CD4-positive, CD25-positive, alpha-beta regulatory T cell (primary cell): ENCODE measurements around the gene MAST3. TPM values are rescaled to one million over a fixed set of nuclear protein-coding genes. Genes with fewer than 3 reads are reported as not detected.
"Not testable (repeated sequence)": the region's sequence is repeated elsewhere in the genome, so short reads cannot be mapped to it uniquely, and the experiment has no call there.

Source experiments
- ATAC-seq, 2 donors: fragments of 150-1000 bp; cut with Tn5 transposase; one replicate each; pipeline ENCODE4 v1.10.0; 2021; ENCODE audit warnings: low read depth in 2 of 2, moderate number of reproducible peaks in 2 of 2, moderate library complexity in 1 of 2
- DNase-seq, 3 donors: peaks; one replicate each; pipeline versions ENCODE4 v3.0.0 to v3.0.0-alpha.2; 2012 to 2022; ENCODE audit warnings: mixed read lengths in 1 of 3
- H3K27ac ChIP-seq: one replicate; pipeline ENCODE4 v1.7.0; 2013; ENCODE audit warnings: mild to moderate bottlenecking, low read length; ENCODE audit not compliant: insufficient read depth, poor library complexity, severe bottlenecking
- H3K27me3 ChIP-seq: one replicate; pipeline ENCODE4 v1.7.0; 2013; ENCODE audit warnings: low read length; ENCODE audit not compliant: control insufficient read depth, insufficient read depth
- H3K36me3 ChIP-seq: one replicate; pipeline ENCODE4 v1.7.0; 2013; ENCODE audit warnings: mild to moderate bottlenecking, low read length, moderate library complexity; ENCODE audit not compliant: control insufficient read depth, insufficient read depth
- H3K4me1 ChIP-seq: 2 replicates; pipeline ENCODE4 v1.7.0; 2013; ENCODE audit warnings: mild to moderate bottlenecking, low read length; ENCODE audit not compliant: insufficient read depth, control insufficient read depth, poor library complexity, severe bottlenecking
- H3K4me3 ChIP-seq: one replicate; pipeline ENCODE4 v1.7.0; 2013; ENCODE audit warnings: low read depth, mild to moderate bottlenecking, low read length, moderate library complexity
- H3K9me3 ChIP-seq, 2 experiments: 1 replicate in 1 of 2; 2 replicates in 1 of 2; pipeline ENCODE4 v1.7.0; 2013; ENCODE audit warnings: low read length in 2 of 2, mild to moderate bottlenecking in 1 of 2, moderate library complexity in 1 of 2; ENCODE audit not compliant: control insufficient read depth in 2 of 2
- H3K27ac Mint-ChIP-seq, 3 donors: one replicate each; pipeline ENCODE4 v1.8.0; 2020 to 2022; ENCODE audit warnings: mild to moderate bottlenecking in 3 of 3, mixed read lengths in 3 of 3, moderate library complexity in 2 of 3
- H3K27me3 Mint-ChIP-seq: one replicate; pipeline ENCODE4 v1.8.0; 2022; ENCODE audit warnings: mild to moderate bottlenecking, mixed read lengths
- H3K36me3 Mint-ChIP-seq: one replicate; pipeline ENCODE4 v1.8.0; 2020; ENCODE audit warnings: mixed read lengths
- H3K4me1 Mint-ChIP-seq, 4 donors: one replicate each; pipeline ENCODE4 v1.8.0; 2020 to 2022; ENCODE audit warnings: mixed read lengths in 4 of 4, mild to moderate bottlenecking in 1 of 4
- H3K4me3 Mint-ChIP-seq, 4 donors: one replicate each; pipeline ENCODE4 v1.8.0; 2020 to 2022; ENCODE audit warnings: mild to moderate bottlenecking in 4 of 4, mixed read lengths in 4 of 4, moderate library complexity in 3 of 4
- H3K9me3 Mint-ChIP-seq, 7 donors: one replicate each; pipeline ENCODE4 v1.8.0; 2020 to 2022; ENCODE audit warnings: mixed read lengths in 7 of 7, mild to moderate bottlenecking in 3 of 7, moderate library complexity in 2 of 7
- polyA plus RNA-seq, 4 donors: library from polyadenylated mRNA; unstranded; fragments of 300-500 nt; fragmentation: Illumina TruSeq; gene quantifications; one replicate each; pipeline ENCODE4 v1.2.3, GENCODE V29; 2021
- total RNA-seq: library from RNA; stranded (reverse); gene quantifications from one replicate; pipeline ENCODE4 v1.2.3, GENCODE V29; 2022

The MAST3 gene
- total and polyA plus RNA-seq, 5 donors from 2014 or later: 8.1 to 45.9 (median 8.7) TPM

DNA sequence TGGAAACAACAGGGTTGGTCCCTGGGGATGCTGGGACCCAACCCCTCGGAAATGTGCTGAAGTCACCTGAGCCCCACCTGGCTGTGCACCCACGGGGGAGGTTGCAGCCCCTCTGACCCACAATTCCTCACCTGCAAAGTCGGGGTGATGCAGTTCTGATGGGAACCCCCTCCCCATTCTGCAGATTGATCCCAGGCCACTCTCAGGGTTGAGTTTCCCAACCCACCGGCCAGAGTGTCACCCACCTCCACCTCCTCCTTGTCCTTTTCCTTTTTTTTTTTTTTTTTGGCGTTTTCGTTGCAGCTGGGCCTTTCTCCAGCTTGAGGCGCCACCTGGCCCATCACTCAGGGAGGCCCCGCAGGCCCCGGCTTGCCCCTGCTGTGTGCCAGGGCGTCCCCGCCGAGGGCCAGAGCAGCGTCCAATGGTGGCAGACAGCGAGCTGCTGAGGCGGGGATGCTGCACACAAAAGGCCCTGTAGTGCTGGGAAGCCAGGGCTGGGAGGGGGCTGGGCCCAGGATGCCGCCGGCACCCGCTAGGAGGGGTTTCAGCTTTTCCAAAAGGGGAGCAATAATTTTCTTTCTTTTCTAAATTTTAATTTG is 60.0 kb downstream of the MAST3 start:
- no peaks in the 10 kb centered on the region for H3K27me3 ChIP-seq
- Mint-ChIP-seq H3K9me3 (peaks cover 0 to 3% (median 0%) of the 10 kb centered on the region in 7 donors), H3K36me3 (peaks cover 3% of the 10 kb centered on the region), H3K27me3 (peaks cover 4% of the 10 kb centered on the region), H3K27ac (no peak overlapping the region), H3K4me1 (peaks cover 0 to 25% (median 8%) of the 10 kb centered on the region in 4 donors), H3K4me3 (no peak overlapping the region)
- H3K27ac ChIP-seq: no peak overlapping the region
- no peak overlapping the region for H3K4me3 ChIP-seq
- peaks cover 23% of the 10 kb centered on the region for H3K4me1 ChIP-seq
- no peak for DNase-seq
- H3K36me3 ChIP-seq: no peaks in the 10 kb centered on the region
- no peak for ATAC-seq
- H3K9me3 ChIP-seq: no peaks in the 10 kb centered on the region

DNA sequence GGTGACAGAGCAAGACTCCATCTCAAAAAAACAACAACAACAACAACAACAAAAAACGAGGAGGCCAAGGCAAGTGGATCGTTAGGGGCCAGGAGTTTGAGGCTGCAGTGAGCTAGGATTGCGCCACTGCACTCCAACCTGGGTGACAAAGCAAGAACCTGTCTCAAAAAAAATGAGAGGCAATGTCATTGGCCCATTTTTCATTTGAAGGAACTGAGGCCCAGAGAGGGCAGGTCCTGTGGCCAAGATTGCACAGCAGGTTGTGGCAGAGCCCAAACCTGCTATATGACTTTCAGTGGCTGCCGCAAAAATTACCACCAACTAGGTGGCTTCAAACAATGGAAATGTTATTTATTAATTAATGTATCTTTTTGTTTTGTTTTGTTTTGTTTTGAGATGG is 60.9 kb downstream of the MAST3 start:
- no peak overlapping the region for H3K27ac ChIP-seq
- H3K36me3 Mint-ChIP-seq: peaks cover 3% of the 10 kb centered on the region
- H3K36me3 ChIP-seq: peaks cover 8% of the 10 kb centered on the region
- no peaks in the 10 kb centered on the region for H3K9me3 ChIP-seq
- no peak overlapping the region for H3K27ac Mint-ChIP-seq
- H3K27me3 ChIP-seq: no peaks in the 10 kb centered on the region
- no peak overlapping the region for H3K4me3 ChIP-seq
- H3K27me3 Mint-ChIP-seq: no peaks in the 10 kb centered on the region
- DNase-seq: no peak
- peaks cover 19% of the 10 kb centered on the region for H3K4me1 ChIP-seq
- H3K9me3 Mint-ChIP-seq: peaks cover 0 to 3% (median 0%) of the 10 kb centered on the region in 7 donors
- ATAC-seq: no peak
- H3K4me3 Mint-ChIP-seq: peak overlapping the region in 1 of 4 donors; percentile 61
- peaks cover 0 to 23% (median 7%) of the 10 kb centered on the region in 4 donors for H3K4me1 Mint-ChIP-seq

DNA sequence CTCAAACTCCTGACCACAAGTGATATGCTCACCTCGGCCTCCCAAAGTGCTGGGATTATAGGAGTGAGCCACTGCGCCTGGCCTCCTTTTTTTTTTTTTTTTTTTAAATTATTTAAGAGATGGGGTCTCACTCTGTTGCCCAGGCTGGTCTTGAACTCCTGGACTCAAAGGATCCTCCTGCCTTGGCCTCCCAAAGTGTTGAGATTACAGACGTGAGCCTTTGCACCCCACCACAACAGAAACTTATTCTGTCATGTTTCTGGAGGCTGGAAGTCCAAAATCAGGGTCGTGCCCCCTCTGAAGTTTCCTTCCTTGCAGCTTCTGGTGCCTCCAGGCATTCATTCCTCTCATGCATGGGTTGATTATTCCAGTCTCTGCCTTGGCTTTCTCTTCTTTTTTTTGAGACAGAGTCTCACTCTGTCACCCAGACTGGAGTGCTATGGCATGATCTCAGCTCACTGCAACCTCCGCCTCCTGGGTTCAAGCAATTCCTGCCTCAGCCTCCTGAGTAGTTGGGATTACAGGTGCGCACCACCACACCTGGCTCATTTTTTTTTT is 61.6 kb downstream of the MAST3 start:
- H3K9me3 ChIP-seq, H3K27me3 Mint-ChIP-seq, DNase-seq, H3K27ac ChIP-seq, H3K4me3 ChIP-seq, H3K27me3 ChIP-seq, H3K36me3 Mint-ChIP-seq, H3K36me3 ChIP-seq, H3K9me3 Mint-ChIP-seq, ATAC-seq: not testable (repeated sequence)
- Mint-ChIP-seq H3K27ac (peak overlapping the region in 1 of 3 donors; percentile 5), H3K4me3 (peak overlapping the region in 1 of 4 donors; percentile 61), H3K4me1 (peaks cover 0 to 18% (median 4%) of the 10 kb centered on the region in 4 donors)
- H3K4me1 ChIP-seq: peaks cover 13% of the 10 kb centered on the region

DNA sequence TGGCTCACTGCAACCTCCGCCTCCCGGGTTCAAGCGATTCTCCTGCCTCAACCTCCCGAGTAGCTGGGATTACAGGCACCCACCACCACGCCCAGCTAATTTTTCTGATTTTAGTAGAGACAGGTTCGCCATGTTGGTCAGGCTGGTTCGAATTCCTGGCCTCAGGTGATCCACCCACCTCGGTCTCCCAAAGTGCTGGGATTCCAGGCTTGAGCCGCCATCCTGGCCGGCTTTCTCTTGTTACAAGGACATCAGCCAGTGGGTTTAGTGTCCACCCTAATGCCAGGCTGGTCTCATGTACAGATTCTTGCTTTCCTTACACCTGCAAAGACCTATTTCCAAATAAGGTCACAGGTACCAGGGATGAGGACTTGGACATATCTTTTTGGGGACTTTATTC is 62.2 kb downstream of the MAST3 start:
- Mint-ChIP-seq H3K27ac (peak overlapping the region in 2 of 3 donors; percentile 51 to 82), H3K4me3 (peak overlapping the region in 2 of 4 donors; percentile 15 to 82), H3K9me3 (peaks cover 0 to 3% (median 0%) of the 10 kb centered on the region in 7 donors), H3K4me1 (peaks cover 0 to 13% (median 0%) of the 10 kb centered on the region in 4 donors), H3K27me3 (no peaks in the 10 kb centered on the region), H3K36me3 (peaks cover 3% of the 10 kb centered on the region)
- no peak for DNase-seq
- Histone ChIP-seq H3K4me3 (no peak overlapping the region), H3K4me1 (peaks cover 9% of the 10 kb centered on the region), H3K27ac (no peak overlapping the region), H3K27me3 (no peaks in the 10 kb centered on the region), H3K9me3 (no peaks in the 10 kb centered on the region), H3K36me3 (peaks cover 9% of the 10 kb centered on the region)
- no peak for ATAC-seq

DNA sequence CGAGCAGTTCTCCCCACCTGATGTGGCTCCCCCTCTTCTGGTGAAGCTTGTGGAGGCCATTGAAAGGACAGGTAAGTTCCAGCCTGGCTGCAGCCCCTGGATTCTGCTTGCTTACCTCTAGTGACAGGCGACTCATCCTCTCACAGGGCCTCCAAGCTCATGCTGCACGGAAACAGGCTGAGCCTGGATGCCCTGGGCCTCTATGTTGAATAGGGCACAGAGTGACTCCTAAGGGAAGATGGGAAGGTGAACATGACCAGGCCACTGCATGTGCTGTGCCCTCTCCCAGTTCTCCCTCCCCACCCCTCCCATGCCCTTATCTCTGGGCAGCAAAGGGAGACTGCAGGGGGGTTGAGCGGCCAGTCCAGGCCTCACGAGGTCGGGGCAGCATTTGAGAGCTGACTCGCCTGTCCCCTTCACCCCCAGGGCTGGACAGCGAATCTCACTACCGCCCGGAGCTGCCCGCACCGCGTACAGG is 63.0 kb downstream of the MAST3 start:
- H3K36me3 Mint-ChIP-seq: peaks cover 3% of the 10 kb centered on the region
- no peaks in the 10 kb centered on the region for H3K27me3 Mint-ChIP-seq
- Histone ChIP-seq H3K27ac (peak overlapping the region; percentile 23), H3K4me3 (no peak overlapping the region), H3K4me1 (peaks cover 9% of the 10 kb centered on the region), H3K27me3 (no peaks in the 10 kb centered on the region), H3K36me3 (peaks cover 9% of the 10 kb centered on the region), H3K9me3 (no peaks in the 10 kb centered on the region)
- ATAC-seq (no peak), DNase-seq (no peak)
- peak overlapping the region; percentile 64 to 82 (median 74) for H3K4me3 Mint-ChIP-seq
- peaks cover 0 to 13% (median 0%) of the 10 kb centered on the region in 4 donors for H3K4me1 Mint-ChIP-seq
- peak overlapping the region in 2 of 3 donors; percentile 51 to 82 for H3K27ac Mint-ChIP-seq
- peaks cover 0 to 2% (median 0%) of the 10 kb centered on the region in 7 donors for H3K9me3 Mint-ChIP-seq

DNA sequence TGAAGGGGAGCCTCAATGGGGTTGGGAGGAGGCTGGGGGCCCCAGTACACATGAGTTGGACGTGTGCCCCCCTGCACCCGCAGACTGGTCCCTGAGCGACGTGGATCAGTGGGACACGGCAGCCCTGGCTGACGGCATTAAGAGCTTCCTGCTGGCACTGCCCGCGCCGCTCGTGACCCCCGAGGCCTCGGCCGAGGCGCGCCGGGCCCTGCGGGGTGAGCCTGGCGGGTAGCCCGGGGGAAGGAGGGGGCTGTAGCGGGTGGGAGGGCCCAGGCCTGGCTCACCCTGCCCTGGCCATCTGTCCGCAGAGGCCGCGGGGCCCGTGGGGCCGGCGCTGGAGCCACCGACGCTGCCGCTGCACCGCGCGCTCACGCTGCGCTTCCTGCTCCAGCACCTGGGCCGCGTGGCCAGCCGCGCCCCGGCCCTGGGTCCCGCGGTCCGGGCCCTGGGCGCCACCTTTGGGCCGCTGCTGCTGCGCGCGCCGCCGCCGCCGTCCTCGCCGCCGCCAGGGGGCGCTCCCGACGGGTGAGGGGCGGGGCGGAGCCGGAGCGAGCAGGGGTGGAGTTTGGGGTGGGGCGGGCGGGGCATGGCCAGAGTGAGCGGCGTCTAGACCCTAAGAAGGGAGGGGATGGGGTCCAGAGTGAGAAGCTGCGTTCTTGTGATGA is 63.5 kb downstream of the MAST3 start:
- Histone ChIP-seq H3K36me3 (peaks cover 9% of the 10 kb centered on the region), H3K27ac (peak overlapping the region; percentile 23), H3K27me3 (no peaks in the 10 kb centered on the region), H3K4me1 (peaks cover 9% of the 10 kb centered on the region), H3K4me3 (peak overlapping the region; percentile 41), H3K9me3 (no peaks in the 10 kb centered on the region)
- peak overlapping the region; percentile 64 to 82 (median 74) for H3K4me3 Mint-ChIP-seq
- ATAC-seq: peak; percentile 93 to 94
- no peaks in the 10 kb centered on the region for H3K27me3 Mint-ChIP-seq
- peak; percentile 75 to 82 (median 76) for DNase-seq
- peaks cover 0 to 2% (median 0%) of the 10 kb centered on the region in 7 donors for H3K9me3 Mint-ChIP-seq
- H3K27ac Mint-ChIP-seq: no peak overlapping the region
- H3K4me1 Mint-ChIP-seq: peaks cover 0 to 13% (median 0%) of the 10 kb centered on the region in 4 donors
- H3K36me3 Mint-ChIP-seq: peaks cover 9% of the 10 kb centered on the region

DNA sequence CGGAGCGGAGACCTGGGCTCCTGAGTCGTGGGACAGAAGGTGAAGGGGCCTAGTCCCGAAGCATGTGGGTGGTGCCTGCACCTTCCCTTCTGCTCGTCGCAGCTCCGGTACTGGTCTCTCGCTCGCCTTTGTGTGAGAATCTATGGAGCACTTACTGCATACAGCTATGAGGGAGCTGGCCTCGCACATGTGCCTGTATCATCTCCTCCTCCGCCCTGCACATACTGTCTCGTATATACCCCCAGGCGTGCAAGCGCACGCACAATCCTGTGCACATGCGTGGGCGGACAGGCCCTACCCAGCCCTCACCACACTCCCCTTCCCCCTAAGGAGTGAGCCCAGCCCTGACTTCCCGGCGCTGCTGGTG is 64.0 kb downstream of the MAST3 start:
- H3K27ac Mint-ChIP-seq: no peak overlapping the region
- no peaks in the 10 kb centered on the region for H3K9me3 ChIP-seq
- ATAC-seq (no peak), DNase-seq (no peak)
- H3K4me1 Mint-ChIP-seq: peaks cover 0 to 8% (median 0%) of the 10 kb centered on the region in 4 donors
- H3K9me3 Mint-ChIP-seq: peaks cover 0 to 2% (median 0%) of the 10 kb centered on the region in 7 donors
- no peaks in the 10 kb centered on the region for H3K27me3 ChIP-seq
- H3K4me1 ChIP-seq: peaks cover 9% of the 10 kb centered on the region
- peak overlapping the region; percentile 41 for H3K4me3 ChIP-seq
- H3K27me3 Mint-ChIP-seq: no peaks in the 10 kb centered on the region
- H3K36me3 Mint-ChIP-seq: peaks cover 10% of the 10 kb centered on the region
- peaks cover 9% of the 10 kb centered on the region for H3K36me3 ChIP-seq
- H3K27ac ChIP-seq: no peak overlapping the region
- H3K4me3 Mint-ChIP-seq: peak overlapping the region in 2 of 4 donors; percentile 44 to 48
